BE2C (cell line): ENCODE results near the gene AUTS2.

ENCODE experiments used
- DNase-seq: peaks from one replicate; pipeline ENCODE4 v3.0.0-alpha.2; 2020
- H3K27me3 ChIP-seq: fragments of 250-450 bp; sonication (Bioruptor Pico); 2 replicates; pipeline ENCODE4 v1.5.1; 2020; ENCODE audit warnings: mild to moderate bottlenecking
- H3K36me3 ChIP-seq: fragments of 250-450 bp; sonication (Bioruptor Pico); 2 replicates; pipeline ENCODE4 v1.5.1; 2020; ENCODE audit warnings: mild to moderate bottlenecking
- H3K4me1 ChIP-seq: fragments of 250-450 bp; sonication (Bioruptor Pico); 2 replicates; pipeline ENCODE4 v1.5.1; 2020
- H3K4me3 ChIP-seq: 2 replicates; pipeline ENCODE4 v1.5.1; 2011; ENCODE audit warnings: low read depth, low read length
- H3K9me3 ChIP-seq: fragments of 250-450 bp; sonication (Bioruptor Pico); 2 replicates; pipeline ENCODE4 v1.5.1; 2020
- TF ChIP-seq, protein P1 (sequence below): IDR thresholded peaks from 2 replicates; pipeline ENCODE4 v1.5.1; 2012; ENCODE audit warnings: mild to moderate bottlenecking, low read depth, low read length

The AUTS2 gene

DNA sequence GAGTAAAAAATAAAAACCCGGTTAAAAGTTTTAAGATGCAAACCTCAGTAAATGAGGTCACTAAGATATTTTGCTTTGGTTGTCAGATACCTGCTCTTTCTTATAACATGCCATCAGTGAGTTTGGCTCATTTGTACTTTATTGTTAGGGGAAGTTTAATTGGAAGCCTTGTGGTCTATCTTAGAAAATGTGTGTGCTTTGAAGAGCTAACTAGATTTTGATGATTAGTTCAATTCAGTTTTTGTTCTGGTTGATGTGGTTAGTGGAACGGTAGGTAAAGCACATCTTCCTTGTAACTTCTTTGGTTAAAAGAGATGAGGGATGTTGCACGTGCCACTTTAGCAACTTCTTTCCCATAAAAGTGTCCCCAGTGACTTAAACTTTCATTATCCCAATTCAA lies 1180.3 kb downstream of the AUTS2 start:
- TF ChIP-seq, protein P1, sequence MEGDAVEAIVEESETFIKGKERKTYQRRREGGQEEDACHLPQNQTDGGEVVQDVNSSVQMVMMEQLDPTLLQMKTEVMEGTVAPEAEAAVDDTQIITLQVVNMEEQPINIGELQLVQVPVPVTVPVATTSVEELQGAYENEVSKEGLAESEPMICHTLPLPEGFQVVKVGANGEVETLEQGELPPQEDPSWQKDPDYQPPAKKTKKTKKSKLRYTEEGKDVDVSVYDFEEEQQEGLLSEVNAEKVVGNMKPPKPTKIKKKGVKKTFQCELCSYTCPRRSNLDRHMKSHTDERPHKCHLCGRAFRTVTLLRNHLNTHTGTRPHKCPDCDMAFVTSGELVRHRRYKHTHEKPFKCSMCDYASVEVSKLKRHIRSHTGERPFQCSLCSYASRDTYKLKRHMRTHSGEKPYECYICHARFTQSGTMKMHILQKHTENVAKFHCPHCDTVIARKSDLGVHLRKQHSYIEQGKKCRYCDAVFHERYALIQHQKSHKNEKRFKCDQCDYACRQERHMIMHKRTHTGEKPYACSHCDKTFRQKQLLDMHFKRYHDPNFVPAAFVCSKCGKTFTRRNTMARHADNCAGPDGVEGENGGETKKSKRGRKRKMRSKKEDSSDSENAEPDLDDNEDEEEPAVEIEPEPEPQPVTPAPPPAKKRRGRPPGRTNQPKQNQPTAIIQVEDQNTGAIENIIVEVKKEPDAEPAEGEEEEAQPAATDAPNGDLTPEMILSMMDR: no peak
- H3K9me3 ChIP-seq: no peaks in the 10 kb centered on the region
- DNase-seq: no peak
- H3K27me3 ChIP-seq: no peaks in the 10 kb centered on the region
- peaks cover 4% of the 10 kb centered on the region for H3K36me3 ChIP-seq
- H3K4me3 ChIP-seq: no peak overlapping the region
- no peaks in the 10 kb centered on the region for H3K4me1 ChIP-seq

DNA sequence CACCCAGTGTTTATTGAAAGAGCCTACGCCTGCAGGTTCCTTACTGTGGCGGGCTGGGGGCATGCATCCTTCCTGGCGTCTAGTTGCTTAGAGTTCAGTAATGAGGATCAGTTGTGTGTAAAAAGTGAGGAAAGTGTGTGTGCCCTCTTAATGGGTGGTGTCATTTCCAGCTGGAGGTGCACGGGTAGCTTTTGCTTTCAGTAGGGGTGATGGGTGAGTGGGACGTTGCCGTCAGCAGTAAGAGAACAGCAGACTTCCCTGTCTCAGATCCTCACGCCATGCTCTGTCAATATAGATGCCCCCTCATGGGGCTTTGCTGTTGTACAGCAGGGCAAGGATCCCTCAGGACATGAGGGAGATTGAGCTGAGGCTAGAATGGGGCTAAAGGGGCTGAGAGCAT lies 1181.0 kb downstream of the AUTS2 start:
- Histone ChIP-seq H3K36me3 (peaks cover 4% of the 10 kb centered on the region), H3K9me3 (no peaks in the 10 kb centered on the region), H3K4me3 (no peak overlapping the region), H3K4me1 (no peaks in the 10 kb centered on the region), H3K27me3 (no peaks in the 10 kb centered on the region)
- TF ChIP-seq, protein P1: no peak
- no peak for DNase-seq

DNA sequence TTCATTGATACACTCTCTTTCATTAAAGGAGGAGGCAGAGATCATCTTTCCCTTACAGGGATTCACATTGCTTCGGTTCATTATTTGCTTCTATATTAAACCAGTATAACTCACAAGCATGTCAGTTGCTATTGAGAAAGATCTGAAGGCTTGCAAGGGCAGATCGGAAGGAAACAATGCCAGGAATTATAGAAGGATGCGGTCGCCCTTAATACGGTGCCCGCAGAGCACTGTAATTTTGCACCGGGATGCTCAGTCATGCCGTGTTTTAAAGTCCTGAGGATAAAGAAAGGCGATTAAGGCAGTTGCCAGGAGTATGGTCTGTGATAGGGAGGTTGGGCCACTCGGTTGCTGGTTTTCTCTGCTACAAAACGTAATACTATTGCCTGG lies 1183.6 kb downstream of the AUTS2 start:
- peaks cover 4% of the 10 kb centered on the region for H3K36me3 ChIP-seq
- TF ChIP-seq, protein P1: no peak

DNA sequence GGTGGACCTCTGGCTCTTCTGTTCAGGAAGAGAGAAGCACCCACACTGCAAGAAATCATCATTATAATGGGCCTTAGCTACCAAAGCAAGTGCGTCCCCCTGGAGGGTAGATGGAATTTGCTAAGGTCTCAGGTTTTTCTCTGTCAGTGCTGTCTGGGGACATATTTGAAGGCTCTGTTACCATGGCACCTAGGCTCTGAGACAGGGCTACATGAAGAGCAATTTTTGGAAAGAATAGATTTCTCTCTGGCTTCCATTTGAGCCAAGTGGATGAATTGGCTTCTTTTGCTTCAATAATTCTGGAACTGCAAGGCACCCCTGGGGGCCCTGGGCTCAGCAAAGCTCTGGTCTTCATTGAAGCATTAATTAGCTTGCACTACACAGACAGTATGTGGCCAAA lies 1184.5 kb downstream of the AUTS2 start:
- H3K9me3 ChIP-seq: no peaks in the 10 kb centered on the region
- no peaks in the 10 kb centered on the region for H3K4me1 ChIP-seq
- TF ChIP-seq, protein P1: no peak
- no peak overlapping the region for H3K4me3 ChIP-seq
- peaks cover 4% of the 10 kb centered on the region; the same call in 1 of the 2 replicates for H3K36me3 ChIP-seq
- no peaks in the 10 kb centered on the region for H3K27me3 ChIP-seq
- no peak for DNase-seq

More for the DNA sequence above, 1183.6 kb downstream of the AUTS2 start:
- no peak for DNase-seq
- Histone ChIP-seq H3K27me3 (no peaks in the 10 kb centered on the region), H3K9me3 (no peaks in the 10 kb centered on the region), H3K4me1 (no peaks in the 10 kb centered on the region), H3K4me3 (no peak overlapping the region)

DNA sequence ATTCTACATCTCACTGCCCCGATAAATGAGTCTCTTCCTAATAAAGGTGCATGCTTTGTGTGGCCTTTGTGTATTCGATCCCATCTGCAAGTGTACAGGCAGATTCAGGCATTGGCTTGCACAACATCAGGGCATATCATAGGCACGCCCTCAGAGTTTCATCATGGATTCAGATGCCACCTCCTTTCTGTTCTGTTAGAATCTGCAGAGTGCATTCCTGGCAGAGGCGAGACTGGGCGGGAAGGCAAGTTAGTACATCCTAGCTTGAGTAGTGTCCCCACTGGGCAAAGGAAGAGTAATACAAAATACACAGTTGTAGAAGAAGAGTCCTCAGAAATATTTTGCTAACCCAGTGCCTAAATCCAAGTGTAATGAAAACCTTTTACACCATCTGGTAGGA lies 1187.2 kb downstream of the AUTS2 start:
- no peak overlapping the region for H3K4me3 ChIP-seq
- DNase-seq: no peak
- TF ChIP-seq, protein P1: no peak
- peaks cover 4% of the 10 kb centered on the region; the same call in 1 of the 2 replicates for H3K36me3 ChIP-seq
- H3K9me3 ChIP-seq: no peaks in the 10 kb centered on the region
- no peaks in the 10 kb centered on the region for H3K4me1 ChIP-seq
- H3K27me3 ChIP-seq: no peaks in the 10 kb centered on the region

DNA sequence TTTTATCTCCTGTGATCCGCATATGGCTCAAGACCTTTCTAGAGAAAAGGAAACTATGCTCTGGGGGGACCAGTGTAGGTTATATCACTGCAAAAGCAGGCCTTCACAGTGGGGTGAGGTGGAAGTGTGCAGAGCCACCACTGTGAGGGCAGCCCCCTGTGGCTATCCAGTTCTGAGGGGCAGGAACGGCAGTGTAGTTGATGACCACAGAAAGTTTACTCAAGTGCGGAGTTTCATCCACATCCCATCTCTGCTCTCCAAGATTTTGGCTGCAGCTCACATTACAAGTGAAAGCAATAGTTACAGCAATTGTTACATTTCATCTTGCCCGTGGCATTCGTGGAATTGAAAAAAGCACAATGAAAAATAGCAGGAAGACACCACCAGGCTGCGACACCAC lies 1187.8 kb downstream of the AUTS2 start:
- Histone ChIP-seq H3K4me1 (no peaks in the 10 kb centered on the region), H3K4me3 (no peak overlapping the region), H3K27me3 (no peaks in the 10 kb centered on the region), H3K9me3 (no peaks in the 10 kb centered on the region), H3K36me3 (peaks cover 4% of the 10 kb centered on the region; the same call in 1 of the 2 replicates)
- DNase-seq: no peak
- TF ChIP-seq, protein P1: no peak
